ENCODE measurements around the gene RBBP4.
"Not testable (repeated sequence)": the region's sequence is repeated elsewhere in the genome, so short reads cannot be mapped to it uniquely, and the experiment has no call there.

Gene RBBP4

GRCh38 chr1:32665915-32666314 lies 14.9 kb downstream of the RBBP4 start:
- Histone ChIP-seq H3K9me2 (replicated peaks; ENCODE audit: low read depth, low read length) (no peaks in the 10 kb centered on the region), H2AFZ (ENCODE audit: low read length) (no peak overlapping the region), H3F3A (ENCODE audit: low read depth) (no peaks in the 10 kb centered on the region), H3K4me2 (ENCODE audit: low read depth, low read length, poor library complexity, severe bottlenecking) (no peak overlapping the region), H3K4me1 (ENCODE audit: insufficient read depth, low read length, poor library complexity, severe bottlenecking) (peaks cover 2% of the 10 kb centered on the region), H3K36me3 (ENCODE audit: insufficient read depth, low read length) (peaks cover 82% of the 10 kb centered on the region), H3K9me3 (ENCODE audit: insufficient read depth, low read depth, low read length) (no peaks in the 10 kb centered on the region), H4K20me1 (ENCODE audit: insufficient read depth, low read length, poor library complexity, severe bottlenecking) (peaks cover 58% of the 10 kb centered on the region), H3K79me2 (ENCODE audit: insufficient read depth, low read length) (peaks cover 53% of the 10 kb centered on the region), H3K27me3 (ENCODE audit: insufficient read depth, low read length, poor library complexity, severe bottlenecking) (no peaks in the 10 kb centered on the region), H3K4me3 (ENCODE audit: low read length, poor library complexity, severe bottlenecking) (no peak overlapping the region), H3K9ac (ENCODE audit: low read depth, low read length, poor library complexity, severe bottlenecking) (no peak overlapping the region)
- TF ChIP-seq EZH2phosphoT487 (IDR thresholded peaks at IDR 0.05; ENCODE audit: borderline replicate concordance) (no peak), CTCF (conservative IDR thresholded peaks at IDR 0.05; ENCODE audit: low read length) (no peak)

DNA sequence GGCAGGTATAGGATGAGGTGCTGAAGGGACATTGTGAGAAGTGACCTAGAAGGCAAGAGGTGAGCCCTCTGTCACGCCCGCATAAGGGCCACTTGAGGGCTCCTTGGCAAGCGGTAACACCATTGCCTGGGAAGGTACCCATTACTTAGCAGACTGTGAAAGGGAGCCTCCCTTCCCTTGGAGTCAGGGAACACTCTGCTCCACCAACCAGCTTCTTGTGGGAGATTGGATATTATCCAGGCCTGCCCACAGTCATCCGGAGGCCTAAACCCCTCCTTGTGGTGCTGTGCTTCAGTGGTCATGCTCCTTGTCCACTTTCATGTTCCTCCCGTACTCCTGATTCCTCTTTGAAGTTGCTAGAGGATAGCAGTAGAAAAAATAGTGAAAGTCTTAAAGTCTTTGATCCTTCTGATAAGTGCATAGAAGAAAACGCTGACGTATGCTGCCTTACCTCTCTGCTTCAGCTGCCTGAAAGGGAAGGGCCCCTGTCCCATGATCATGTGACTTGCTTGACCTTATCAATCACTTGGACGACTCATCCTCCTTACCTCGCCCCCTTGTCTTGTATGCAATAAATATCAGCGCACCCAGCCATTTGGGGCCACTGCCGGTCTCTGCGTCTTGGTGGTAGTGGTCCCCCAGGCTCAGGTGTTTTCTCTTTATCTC lies 16.0 kb downstream of the RBBP4 start:
- TF ChIP-seq CTCF (conservative IDR thresholded peaks at IDR 0.05; ENCODE audit: low read length) (no peak), EZH2phosphoT487 (IDR thresholded peaks at IDR 0.05; ENCODE audit: borderline replicate concordance) (no peak)
- H3K9ac ChIP-seq (ENCODE audit: low read depth, low read length, poor library complexity, severe bottlenecking), result no peak overlapping the region
- H2AFZ ChIP-seq (ENCODE audit: low read length), result no peak overlapping the region
- peaks cover 51% of the 10 kb centered on the region for H4K20me1 ChIP-seq (ENCODE audit: insufficient read depth, low read length, poor library complexity, severe bottlenecking)
- no peaks in the 10 kb centered on the region for H3K4me1 ChIP-seq (ENCODE audit: insufficient read depth, low read length, poor library complexity, severe bottlenecking)
- peaks cover 86% of the 10 kb centered on the region for H3K36me3 ChIP-seq (ENCODE audit: insufficient read depth, low read length)
- H3K9me3 ChIP-seq (ENCODE audit: insufficient read depth, low read depth, low read length), result no peaks in the 10 kb centered on the region
- no peak overlapping the region for H3K4me3 ChIP-seq (ENCODE audit: low read length, poor library complexity, severe bottlenecking)
- no peaks in the 10 kb centered on the region for H3K9me2 ChIP-seq (replicated peaks; ENCODE audit: low read depth, low read length)
- H3K4me2 ChIP-seq (ENCODE audit: low read depth, low read length, poor library complexity, severe bottlenecking), result no peak overlapping the region
- no peaks in the 10 kb centered on the region for H3F3A ChIP-seq (ENCODE audit: low read depth)
- peaks cover 42% of the 10 kb centered on the region for H3K79me2 ChIP-seq (ENCODE audit: insufficient read depth, low read length)
- no peaks in the 10 kb centered on the region for H3K27me3 ChIP-seq (ENCODE audit: insufficient read depth, low read length, poor library complexity, severe bottlenecking)

DNA sequence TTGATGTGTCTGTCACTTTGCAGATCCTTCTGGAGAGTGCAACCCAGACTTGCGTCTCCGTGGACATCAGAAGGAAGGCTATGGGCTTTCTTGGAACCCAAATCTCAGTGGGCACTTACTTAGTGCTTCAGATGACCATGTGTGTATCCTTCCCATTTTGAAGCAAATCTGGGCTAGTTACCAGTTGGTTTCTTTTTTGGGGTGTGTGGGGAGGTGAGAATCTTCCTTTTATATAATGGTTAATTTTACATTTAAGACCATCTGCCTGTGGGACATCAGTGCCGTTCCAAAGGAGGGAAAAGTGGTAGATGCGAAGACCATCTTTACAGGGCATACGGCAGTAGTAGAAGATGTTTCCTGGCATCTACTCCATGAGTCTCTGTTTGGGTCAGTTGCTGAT lies 17.7 kb downstream of the RBBP4 start:
- H2AFZ ChIP-seq (ENCODE audit: low read length); H3K4me1 ChIP-seq (ENCODE audit: insufficient read depth, low read length, poor library complexity, severe bottlenecking); H3K9me2 ChIP-seq (replicated peaks; ENCODE audit: low read depth, low read length); H3K27me3 ChIP-seq (ENCODE audit: insufficient read depth, low read length, poor library complexity, severe bottlenecking); H3F3A ChIP-seq (ENCODE audit: low read depth); H3K9ac ChIP-seq (ENCODE audit: low read depth, low read length, poor library complexity, severe bottlenecking); H3K4me3 ChIP-seq (ENCODE audit: low read length, poor library complexity, severe bottlenecking); H3K9me3 ChIP-seq (ENCODE audit: insufficient read depth, low read depth, low read length); H3K4me2 ChIP-seq (ENCODE audit: low read depth, low read length, poor library complexity, severe bottlenecking): not testable (repeated sequence)
- Histone ChIP-seq H4K20me1 (ENCODE audit: insufficient read depth, low read length, poor library complexity, severe bottlenecking) (peaks cover 41% of the 10 kb centered on the region), H3K79me2 (ENCODE audit: insufficient read depth, low read length) (peaks cover 35% of the 10 kb centered on the region), H3K36me3 (ENCODE audit: insufficient read depth, low read length) (peaks cover 93% of the 10 kb centered on the region)

DNA sequence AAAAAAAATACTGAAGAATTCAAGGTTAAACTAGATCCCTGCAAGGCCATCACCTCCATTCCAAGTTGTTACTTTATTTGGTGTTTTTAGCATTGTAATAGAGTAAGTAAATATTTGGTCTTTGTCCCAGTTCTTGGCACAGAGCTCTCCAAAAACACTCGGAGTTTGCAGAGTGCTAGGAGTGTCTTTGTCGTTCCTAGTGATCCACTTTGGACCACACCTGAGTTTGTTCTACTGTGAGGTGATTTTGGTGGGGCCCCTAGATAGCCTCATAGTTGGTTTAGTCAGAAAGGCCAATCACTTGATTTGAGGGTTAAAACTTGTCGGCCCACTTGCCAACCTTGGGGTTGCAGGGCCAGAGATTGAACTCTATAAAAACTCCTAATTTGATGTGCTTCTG lies 25.9 kb downstream of the RBBP4 start:
- TF ChIP-seq CTCF (conservative IDR thresholded peaks at IDR 0.05; ENCODE audit: low read length) (no peak), EZH2phosphoT487 (IDR thresholded peaks at IDR 0.05; ENCODE audit: borderline replicate concordance) (no peak)
- Histone ChIP-seq H3K27me3 (ENCODE audit: insufficient read depth, low read length, poor library complexity, severe bottlenecking) (no peaks in the 10 kb centered on the region), H3F3A (ENCODE audit: low read depth) (no peaks in the 10 kb centered on the region), H3K9me2 (replicated peaks; ENCODE audit: low read depth, low read length) (no peaks in the 10 kb centered on the region), H3K9me3 (ENCODE audit: insufficient read depth, low read depth, low read length) (no peaks in the 10 kb centered on the region), H3K79me2 (ENCODE audit: insufficient read depth, low read length) (no peaks in the 10 kb centered on the region), H3K4me3 (ENCODE audit: low read length, poor library complexity, severe bottlenecking) (no peak overlapping the region), H3K36me3 (ENCODE audit: insufficient read depth, low read length) (peaks cover 93% of the 10 kb centered on the region), H4K20me1 (ENCODE audit: insufficient read depth, low read length, poor library complexity, severe bottlenecking) (peaks cover 4% of the 10 kb centered on the region), H3K4me2 (ENCODE audit: low read depth, low read length, poor library complexity, severe bottlenecking) (no peak overlapping the region), H3K9ac (ENCODE audit: low read depth, low read length, poor library complexity, severe bottlenecking) (no peak overlapping the region), H2AFZ (ENCODE audit: low read length) (no peak overlapping the region), H3K4me1 (ENCODE audit: insufficient read depth, low read length, poor library complexity, severe bottlenecking) (no peaks in the 10 kb centered on the region)

- H3K4me2 ChIP-seq (ENCODE audit: low read depth, low read length, poor library complexity, severe bottlenecking); H2AFZ ChIP-seq (ENCODE audit: low read length): not testable (repeated sequence)
- H3K36me3 ChIP-seq (ENCODE audit: insufficient read depth, low read length), result peaks cover 91% of the 10 kb centered on the region
Measured at GRCh38 chr1:32679993-32680392, 29.0 kb downstream of the RBBP4 start.

More at GRCh38 chr1:32679993-32680392, 29.0 kb downstream of the RBBP4 start:
- H3K9me2 ChIP-seq (replicated peaks; ENCODE audit: low read depth, low read length); H3K79me2 ChIP-seq (ENCODE audit: insufficient read depth, low read length); H3K9ac ChIP-seq (ENCODE audit: low read depth, low read length, poor library complexity, severe bottlenecking); H3F3A ChIP-seq (ENCODE audit: low read depth); H3K4me1 ChIP-seq (ENCODE audit: insufficient read depth, low read length, poor library complexity, severe bottlenecking); H3K27me3 ChIP-seq (ENCODE audit: insufficient read depth, low read length, poor library complexity, severe bottlenecking); H3K9me3 ChIP-seq (ENCODE audit: insufficient read depth, low read depth, low read length); H3K4me3 ChIP-seq (ENCODE audit: low read length, poor library complexity, severe bottlenecking); H4K20me1 ChIP-seq (ENCODE audit: insufficient read depth, low read length, poor library complexity, severe bottlenecking): not testable (repeated sequence)

All from Loucy (cell line).